ENCODE measurements around the gene TUBB3.
A peak's percentile ranks its signal among the peaks of the same experiment; 100 is the strongest.
"Not testable (repeated sequence)": the region's sequence is repeated elsewhere in the genome, so short reads cannot be mapped to it uniquely, and the experiment has no call there.

TUBB3 gene

DNA sequence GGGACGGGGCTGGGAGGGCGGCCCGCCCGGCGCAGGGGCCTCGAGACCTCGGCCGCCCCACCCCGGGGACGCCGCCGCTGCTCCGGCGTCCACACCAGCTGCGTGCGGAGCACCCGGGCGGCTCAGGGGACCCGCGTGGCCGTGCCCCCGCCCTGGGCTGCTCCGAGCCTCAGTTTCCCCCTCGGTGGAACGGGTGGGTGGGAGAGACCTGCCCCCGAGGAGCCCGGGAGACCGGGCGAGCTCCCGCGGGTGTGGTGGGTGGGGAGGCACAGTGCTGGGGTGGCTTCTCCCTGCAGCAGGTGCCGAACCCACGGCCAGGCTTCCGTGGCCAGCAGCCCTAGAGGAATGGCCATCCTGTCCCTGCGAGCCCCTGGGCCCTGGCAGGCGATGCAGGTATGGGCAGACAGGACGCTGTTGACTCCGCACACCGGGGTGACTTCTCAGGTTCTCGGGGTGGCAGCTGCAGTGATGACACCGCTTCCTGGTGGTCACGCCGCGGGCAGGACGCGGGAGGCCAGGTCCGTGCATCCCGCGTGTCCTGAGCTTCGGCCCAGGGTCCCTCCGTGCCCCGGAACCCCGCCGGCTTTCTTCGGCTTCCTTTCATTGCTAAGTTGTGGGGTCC, 26.1 kb downstream of the TUBB3 start:
- DNase-seq: no peak

DNA sequence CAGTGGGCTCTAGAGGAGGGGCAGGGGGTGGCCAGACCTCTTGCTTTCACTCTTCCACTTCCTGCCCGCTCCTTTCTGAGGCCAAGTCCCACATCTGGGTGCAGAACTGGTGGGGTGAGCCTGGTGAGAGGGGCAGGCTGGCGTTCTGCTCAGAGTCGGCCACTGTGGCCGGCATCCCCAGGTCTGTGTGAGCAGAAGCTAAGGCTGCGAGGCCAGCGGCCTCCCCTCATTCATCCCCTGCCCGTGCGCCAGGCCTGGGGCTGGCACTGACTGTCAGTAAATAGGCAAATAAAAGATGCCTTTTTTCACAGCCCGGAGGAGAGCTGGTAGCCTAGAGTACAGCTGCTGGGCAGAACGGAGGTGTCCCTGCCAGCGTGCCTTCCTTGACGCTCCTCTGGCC, 26.6 kb downstream of the TUBB3 start:
- DNase-seq: no peak

GRCh38 chr16:89951509-89951908, 28.4 kb downstream of the TUBB3 start:
- DNase-seq: no peak

DNA sequence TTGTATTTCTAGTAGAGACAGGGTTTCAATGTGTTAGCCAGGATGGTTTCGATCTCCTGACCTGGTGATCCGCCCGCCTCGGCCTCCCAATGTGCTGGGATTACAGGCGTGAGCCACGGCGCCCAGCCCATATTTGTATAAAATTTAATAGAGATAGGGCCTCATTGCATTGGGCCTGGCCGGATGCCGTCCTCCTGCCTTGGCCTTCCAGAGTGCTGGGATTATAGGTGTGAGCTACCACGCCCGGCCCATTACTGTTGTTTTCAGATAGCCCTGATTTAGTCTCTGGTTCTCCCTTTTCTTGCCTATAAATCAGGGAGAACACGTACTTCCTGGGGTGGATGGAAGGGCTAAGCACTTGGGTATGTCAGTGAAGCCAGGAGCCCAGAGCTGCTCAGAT, 28.9 kb downstream of the TUBB3 start:
- DNase-seq: no peak

- no peak for DNase-seq
Observed at GRCh38 chr16:89952551-89952950, 29.4 kb downstream of the TUBB3 start.

- DNase-seq: no peak
Observed at GRCh38 chr16:89953671-89954406, 30.7 kb downstream of the TUBB3 start.

DNA sequence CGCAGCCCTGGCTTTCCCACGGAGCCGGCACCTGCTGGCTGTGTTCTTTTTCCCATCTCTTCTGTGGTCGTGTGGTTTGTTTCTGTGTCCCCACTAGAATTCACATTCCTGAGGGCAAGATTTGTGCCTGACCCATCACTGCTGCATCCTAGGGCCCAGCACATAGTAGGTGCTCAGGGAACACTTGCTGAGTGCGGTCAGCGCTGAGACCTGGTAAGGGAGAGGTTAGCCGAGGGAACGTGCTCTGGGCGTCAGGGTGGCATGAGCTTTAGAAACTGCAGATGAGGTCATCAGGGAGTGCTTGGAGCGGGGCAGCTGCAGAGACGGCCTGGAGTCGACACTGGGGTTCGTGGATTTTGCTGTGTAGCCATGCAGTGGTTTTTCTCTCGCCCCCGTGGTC, 31.3 kb downstream of the TUBB3 start:
- no peak for DNase-seq

DNA sequence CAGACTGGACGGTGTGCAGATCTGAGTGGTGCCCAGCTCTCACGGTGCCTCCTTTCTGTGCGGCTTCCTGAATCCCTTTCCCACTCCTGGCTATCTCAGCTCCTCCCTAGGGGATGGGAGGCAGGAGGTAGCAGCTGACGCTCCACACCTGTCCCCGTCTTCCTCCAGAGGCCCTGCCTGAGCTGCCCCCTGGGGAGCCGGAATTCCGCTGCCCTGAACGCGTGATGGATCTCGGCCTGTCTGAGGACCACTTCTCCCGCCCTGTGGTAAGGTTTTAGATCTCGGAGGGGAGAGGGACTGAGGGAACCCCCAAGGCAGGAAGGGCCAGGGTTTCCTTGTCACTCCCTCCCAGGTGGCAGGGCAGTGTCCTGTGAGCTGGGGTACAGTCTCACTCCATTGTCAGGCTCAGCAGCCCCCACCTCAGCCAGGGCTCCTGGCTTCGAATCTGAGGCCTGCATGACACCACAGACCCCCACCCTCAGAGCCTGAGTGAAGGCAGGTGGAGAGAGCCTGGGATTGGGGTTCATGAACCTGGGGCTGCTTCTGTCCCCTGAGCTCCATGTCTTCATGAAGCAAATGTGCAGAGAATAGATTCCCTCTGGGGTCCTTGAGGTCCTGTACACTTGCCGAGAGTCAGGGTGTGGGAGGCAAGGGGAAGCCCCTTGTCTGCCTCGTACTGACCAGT, 32.0 kb downstream of the TUBB3 start:
- no peak for DNase-seq

DNA sequence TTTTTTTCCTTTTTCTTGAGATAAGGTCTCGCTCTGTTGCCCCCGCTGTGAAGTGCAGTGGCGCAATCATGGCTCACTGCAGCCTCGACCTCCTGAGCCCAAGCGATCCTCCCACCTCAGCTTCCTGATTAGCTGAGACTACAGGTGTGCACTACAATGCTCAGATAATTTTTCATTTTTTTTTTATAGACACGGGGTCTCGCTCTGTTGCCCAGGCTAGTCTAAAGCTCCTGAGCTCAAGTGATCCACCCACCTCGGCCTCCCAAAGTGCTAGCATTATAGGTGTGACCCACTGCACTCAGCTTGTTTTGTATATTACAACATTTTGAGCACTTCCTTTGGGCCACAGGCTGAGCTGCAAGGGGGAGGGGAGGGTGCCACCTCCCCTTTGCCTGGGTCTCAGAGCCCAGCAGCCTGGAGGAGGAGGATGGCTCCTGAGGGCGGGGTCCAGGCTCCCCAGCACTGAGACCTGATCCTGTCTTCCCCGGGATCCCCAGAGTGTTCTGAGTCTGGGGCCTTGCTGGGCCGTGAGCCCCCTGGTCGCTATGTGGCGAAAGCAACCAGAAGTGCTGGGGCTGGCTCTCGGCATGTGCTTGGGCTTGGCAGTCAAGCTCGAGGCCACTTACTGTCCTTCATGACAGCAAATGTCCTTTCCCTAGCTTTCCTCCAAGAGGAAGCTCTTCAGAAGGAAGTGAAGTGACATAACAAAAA, 33.5 kb downstream of the TUBB3 start:
- DNase-seq: no peak

GRCh38 chr16:89957216-89957785, 34.2 kb downstream of the TUBB3 start:
- no peak for DNase-seq

GRCh38 chr16:89958068-89958467, 34.9 kb downstream of the TUBB3 start:
- no peak for DNase-seq

DNA sequence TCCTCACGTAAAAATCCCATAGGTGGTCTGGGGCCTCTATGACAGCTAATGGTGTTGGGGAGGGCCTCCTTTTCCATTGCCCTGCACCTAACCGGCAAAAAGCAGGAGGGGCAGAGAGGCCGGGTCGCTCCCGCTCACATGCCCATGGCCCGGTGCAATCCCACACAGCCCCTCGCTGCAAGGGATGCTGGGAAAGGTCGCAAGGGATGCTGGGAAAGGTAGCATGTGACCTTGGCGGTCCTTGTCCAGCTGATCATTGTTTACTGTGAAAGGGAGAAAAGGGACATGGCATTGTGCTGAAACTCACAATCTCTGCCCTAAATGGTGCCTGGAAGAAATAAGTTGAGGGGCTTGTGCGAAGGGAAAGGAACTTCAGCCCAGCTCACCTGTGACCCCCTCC, 35.5 kb downstream of the TUBB3 start:
- no peak for DNase-seq

DNA sequence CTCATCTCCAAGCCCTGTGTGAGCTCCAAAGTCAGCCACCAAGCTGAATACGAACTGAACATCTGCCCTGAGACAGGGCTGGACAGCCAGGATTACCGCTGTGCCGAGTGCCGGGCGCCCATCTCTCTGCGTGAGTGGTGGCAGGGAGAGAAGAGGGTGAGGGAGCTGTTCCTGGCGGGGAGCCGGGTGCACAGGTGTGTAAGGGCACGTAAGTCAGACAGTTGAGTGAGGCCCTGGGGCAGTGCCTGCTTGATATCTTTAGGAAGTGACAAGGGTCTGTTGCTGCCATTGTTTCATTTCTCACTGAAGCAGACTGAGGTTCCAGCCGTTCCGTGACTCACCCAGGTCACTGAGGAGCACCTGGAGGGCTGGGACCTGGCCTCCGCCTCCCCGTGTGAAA, 37.8 kb downstream of the TUBB3 start:
- no peak for DNase-seq

DNA sequence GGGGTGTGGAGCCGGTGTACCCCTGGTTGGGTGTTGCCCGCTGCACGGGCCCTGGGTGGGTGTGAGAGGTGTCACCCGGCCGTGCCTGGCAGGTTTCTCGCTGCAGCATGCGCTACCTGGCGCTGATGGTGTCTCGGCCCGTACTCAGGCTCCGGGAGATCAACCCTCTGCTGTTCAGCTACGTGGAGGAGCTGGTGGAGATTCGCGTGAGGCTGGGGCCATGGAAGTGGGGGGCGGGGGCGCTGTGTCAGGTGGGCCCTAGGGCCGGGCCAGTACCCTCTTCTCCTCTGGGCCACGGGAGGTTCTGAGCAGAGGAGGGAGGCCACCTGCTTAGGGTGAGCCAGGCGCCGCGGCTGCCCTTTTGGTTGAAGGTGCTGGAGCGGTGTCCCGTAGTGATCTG, 38.8 kb downstream of the TUBB3 start:
- no peak for DNase-seq

DNA sequence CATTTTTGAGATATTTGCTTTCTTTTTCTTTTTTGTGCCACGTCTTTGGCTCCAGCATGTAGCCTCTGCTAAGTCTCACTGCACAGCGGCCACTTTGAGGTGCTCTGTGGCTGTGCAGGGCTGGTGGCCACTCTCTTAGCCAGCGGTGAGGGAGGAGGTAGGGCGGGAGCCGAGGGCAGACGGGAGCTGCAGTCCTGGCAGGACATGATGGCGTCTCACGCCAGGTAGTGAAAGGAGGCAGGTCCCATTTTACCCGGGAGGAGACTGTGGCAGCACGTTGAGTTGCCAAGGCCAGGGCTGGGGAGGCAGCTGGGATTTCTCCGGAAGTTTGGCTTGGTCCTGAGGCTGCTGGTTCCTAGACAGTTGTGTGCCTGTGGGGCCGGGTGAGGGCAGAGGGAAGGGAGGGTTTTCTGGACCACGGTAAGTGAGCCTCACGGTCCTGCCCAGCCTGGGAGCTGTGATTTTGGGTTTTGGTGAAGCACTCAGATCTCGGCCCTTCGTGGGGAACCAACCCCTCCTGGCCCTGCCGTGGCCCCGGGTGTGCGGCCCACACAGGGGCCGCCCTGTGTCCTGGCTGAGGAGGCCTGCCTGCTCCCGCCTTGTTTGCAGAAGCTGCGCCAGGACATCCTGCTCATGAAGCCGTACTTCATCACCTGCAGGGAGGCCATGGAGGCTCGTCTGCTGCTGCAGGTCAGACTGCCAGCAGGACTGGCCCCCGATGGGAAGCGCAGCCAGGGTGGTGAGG, 39.8 kb downstream of the TUBB3 start:
- DNase-seq: no peak

DNA sequence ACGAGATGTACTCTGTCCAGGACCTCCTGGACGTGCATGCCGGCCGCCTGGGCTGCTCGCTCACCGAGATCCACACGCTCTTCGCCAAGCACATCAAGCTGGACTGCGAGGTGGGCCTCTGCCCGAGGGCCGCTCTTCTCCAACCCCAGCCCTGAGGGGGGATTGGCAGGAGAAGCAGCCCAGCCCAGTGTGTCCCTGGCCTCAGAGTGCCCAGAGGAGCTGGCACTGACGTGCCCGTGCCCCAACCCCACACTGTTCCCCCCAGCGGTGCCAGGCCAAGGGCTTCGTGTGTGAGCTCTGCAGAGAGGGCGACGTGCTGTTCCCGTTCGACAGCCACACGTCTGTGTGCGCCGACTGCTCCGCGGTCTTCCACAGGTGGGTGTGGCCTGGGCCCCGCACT, 41.1 kb downstream of the TUBB3 start:
- DNase-seq: no peak

DNA sequence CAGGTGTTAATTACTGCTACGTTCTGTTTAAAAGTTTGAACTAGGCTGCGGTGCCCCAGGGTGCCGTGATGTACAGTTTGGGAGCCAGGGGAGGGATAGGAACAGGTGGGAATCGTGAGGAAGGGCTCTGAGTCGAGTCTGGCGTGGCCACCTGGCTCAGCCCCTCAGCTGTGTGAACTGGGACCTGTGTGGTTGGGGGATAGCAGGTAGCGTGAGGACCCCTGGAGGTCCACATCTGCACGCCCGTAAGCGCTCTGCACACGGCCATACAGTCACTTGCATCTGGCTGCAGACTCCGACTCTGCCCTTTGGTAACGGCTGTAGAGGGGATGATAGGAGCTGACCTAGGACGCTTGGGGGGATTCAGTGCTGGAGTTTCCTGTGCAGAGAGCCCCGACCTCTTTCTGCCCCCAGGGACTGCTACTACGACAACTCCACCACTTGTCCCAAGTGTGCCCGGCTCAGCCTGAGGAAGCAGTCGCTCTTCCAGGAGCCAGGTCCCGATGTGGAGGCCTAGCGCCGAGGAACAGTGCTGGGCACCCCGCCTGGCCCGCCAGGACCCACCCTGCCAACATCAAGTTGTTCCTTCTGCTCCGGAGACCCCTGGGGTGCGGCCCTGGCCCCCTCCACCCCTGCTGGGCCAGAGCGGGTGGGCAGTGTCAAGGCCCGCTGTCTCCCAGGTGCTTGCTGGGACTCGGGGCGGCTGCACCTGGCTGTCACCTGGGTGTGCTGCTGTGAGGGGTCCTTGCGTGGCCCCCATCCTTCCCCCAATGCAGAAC, 42.5 kb downstream of the TUBB3 start:
- no peak for DNase-seq

DNA sequence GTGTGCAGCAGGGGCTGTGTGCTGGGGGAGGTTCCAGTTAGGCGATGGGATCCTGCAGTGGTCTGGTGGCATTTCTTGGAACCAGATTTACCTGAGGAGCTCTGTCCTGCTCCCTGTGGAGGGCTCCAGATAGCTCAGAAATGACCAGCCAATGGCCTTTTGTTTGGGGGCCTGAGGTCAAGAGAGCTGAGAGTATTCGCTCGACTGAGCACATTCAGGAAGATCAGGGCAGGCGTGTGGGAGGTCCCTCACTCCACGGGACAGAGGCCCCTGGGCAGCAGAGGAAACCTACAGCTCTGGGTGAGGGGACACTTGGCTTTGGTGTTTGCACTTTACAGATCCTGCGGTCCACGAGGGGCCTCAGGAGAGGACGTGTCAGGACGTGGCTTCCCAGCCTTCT, 43.6 kb downstream of the TUBB3 start:
- no peak for DNase-seq

- DNase-seq: not testable (repeated sequence)
Observed at GRCh38 chr16:89967436-89967835, 44.3 kb downstream of the TUBB3 start.

DNA sequence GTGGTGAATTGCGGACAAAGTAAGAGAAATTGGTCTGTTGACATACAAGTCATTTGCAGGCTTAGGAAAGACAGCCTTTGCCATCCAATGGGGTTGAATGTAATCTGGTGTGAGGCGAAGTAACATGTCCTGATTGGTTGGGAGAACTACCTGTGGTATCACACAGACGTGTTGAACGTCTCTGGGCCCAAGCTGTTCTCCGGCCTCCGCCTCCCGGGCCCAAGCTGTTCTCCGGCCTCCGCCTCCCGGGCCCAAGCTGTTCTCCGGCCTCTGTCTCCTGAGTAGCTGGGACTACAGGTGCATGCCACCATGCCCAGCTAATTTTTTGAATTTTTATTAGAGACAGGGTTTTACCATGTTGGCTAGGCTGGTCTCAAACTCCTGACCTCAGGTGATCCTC, 44.9 kb downstream of the TUBB3 start:
- not testable (repeated sequence) for DNase-seq

DNA sequence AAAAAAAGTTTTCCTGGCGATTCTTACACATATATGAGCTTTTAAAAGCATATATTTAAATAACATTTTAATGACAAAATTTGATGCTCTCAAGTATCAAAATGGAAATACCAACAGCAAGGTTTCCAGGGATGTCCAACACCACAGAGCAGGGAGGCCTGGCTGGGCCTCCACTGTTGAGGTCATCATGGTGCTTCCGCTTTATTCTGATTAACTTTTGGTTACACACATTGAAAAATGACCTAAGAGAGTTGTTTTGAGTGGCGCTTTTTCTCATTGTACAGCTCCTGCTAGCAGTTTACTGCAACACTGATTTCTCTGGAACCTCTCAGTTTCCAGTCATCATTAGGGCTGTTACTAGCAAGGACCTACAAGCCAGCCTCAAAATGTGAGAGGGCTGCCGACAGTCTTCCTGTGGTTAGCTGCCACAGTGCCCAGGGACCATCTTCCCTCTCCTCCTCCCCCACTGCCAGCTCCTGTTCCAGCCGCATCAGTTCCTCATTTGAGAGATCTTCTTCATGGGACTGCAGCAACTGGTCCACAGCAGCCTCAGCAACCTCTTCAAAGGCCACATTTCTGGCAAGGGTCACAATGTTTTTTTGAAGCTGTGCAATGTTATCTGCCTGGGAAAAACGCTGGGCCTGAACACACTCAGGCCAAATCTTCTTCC, 46.7 kb downstream of the TUBB3 start:
- peak; percentile 80 for DNase-seq

Measured in OCI-M1 (cell line).